ENCODE results near the gene MGARP.
"Not testable (repeated sequence)": the region's sequence is repeated elsewhere in the genome, so short reads cannot be mapped to it uniquely, and the experiment has no call there.

MGARP gene

DNA sequence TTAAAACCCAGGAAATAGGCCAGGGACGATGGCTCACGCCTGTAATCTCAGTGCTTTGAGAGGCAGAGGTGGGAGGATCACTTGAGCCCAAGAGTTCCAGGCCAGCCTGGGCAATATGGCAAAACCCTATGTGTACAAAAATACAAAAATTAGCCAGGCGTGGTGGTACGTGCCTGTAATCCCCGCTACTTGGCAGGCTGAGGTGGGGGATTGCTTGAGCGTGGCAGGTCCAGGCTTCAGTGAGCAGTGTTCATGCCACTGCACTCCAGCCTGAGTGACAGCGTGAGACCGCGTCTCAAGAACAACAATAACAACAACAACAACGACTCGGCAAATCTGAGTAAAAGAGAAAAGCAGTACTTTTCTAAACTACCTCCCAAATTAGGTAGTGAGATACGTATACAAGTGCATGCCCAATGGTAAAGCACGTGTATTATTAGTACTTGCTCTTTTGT is 35.2 kb upstream of the MGARP start:
- H2BK15ac ChIP-seq (ENCODE audit: low read depth, poor library complexity, severe bottlenecking), result no peak overlapping the region

GRCh38 chr4:139314047-139314800 is 34.2 kb upstream of the MGARP start:
- Histone ChIP-seq H3K36me3 (ENCODE audit: control insufficient read depth in 1 of 2, insufficient read depth in 2 of 2, low read depth in 1 of 2, low read length in 2 of 2) (peaks cover 0 to 6% of the 10 kb centered on the region in 2 experiments), H3K4me3 (ENCODE audit: insufficient read depth in 1 of 2, low read depth in 1 of 2, low read length in 2 of 2) (no peak overlapping the region), H3K4me2 (ENCODE audit: low read length, poor library complexity, severe bottlenecking) (no peak overlapping the region), H2BK120ac (ENCODE audit: low read depth, low read length) (no peak overlapping the region), H3K4me1 (ENCODE audit: control insufficient read depth, insufficient read depth, low read depth, low read length) (peaks cover 5% of the 10 kb centered on the region), H2BK12ac (ENCODE audit: low read length in 2 of 2) (no peak overlapping the region), H2BK15ac (ENCODE audit: low read depth, poor library complexity, severe bottlenecking) (no peak overlapping the region), H3K9me3 (ENCODE audit: control insufficient read depth, low read length) (no peaks in the 10 kb centered on the region), H3K4ac (ENCODE audit: low read depth in 1 of 2, low read length in 2 of 2) (no peak overlapping the region), H2AFZ (ENCODE audit: low read depth, low read length) (no peak overlapping the region), H3K79me1 (replicated peaks; ENCODE audit: low read length, poor library complexity, severe bottlenecking) (no peaks in the 10 kb centered on the region), H3K27ac (ENCODE audit: low read length, poor library complexity, severe bottlenecking) (no peak overlapping the region), H3K23ac (ENCODE audit: low read length in 2 of 2) (no peak overlapping the region), H3K9ac (ENCODE audit: low read length) (no peak overlapping the region), H2AK5ac (ENCODE audit: low read length, severe bottlenecking) (no peak overlapping the region), H4K8ac (ENCODE audit: low read length) (no peak overlapping the region), H3K14ac (ENCODE audit: low read length in 2 of 2) (no peak overlapping the region), H3K27me3 (ENCODE audit: control insufficient read depth in 1 of 2, insufficient read depth in 1 of 2, low read length in 2 of 2) (no peaks in the 10 kb centered on the region), H2BK5ac (ENCODE audit: low read depth, low read length, poor library complexity, severe bottlenecking) (no peak overlapping the region), H3K18ac (ENCODE audit: low read depth in 1 of 2, low read length in 2 of 2) (no peak overlapping the region), H4K91ac (ENCODE audit: low read length) (no peak overlapping the region)
- DNase-seq, result no peak
- WGBS, result 77% methylated on average over 4 of the region's 4 CpGs

More for the DNA sequence above, 35.2 kb upstream of the MGARP start:
- H3K4ac ChIP-seq (ENCODE audit: low read depth in 1 of 2, low read length in 2 of 2), result peak overlapping the region in 1 of 2 experiments; percentile 41
- H3K9me3 ChIP-seq (ENCODE audit: control insufficient read depth, low read length), result no peaks in the 10 kb centered on the region
- H2BK120ac ChIP-seq (ENCODE audit: low read depth, low read length), result no peak overlapping the region
- H3K14ac ChIP-seq (ENCODE audit: low read length in 2 of 2), result peak overlapping the region in 1 of 2 experiments; percentile 93
- H3K36me3 ChIP-seq (ENCODE audit: control insufficient read depth in 1 of 2, insufficient read depth in 2 of 2, low read depth in 1 of 2, low read length in 2 of 2), result peaks cover 0 to 6% of the 10 kb centered on the region in 2 experiments
- H2AK5ac ChIP-seq (ENCODE audit: low read length, severe bottlenecking), result no peak overlapping the region
- peak overlapping the region in 1 of 2 experiments; percentile 60 for H3K4me3 ChIP-seq (ENCODE audit: insufficient read depth in 1 of 2, low read depth in 1 of 2, low read length in 2 of 2)
- peaks cover 7% of the 10 kb centered on the region for H3K4me1 ChIP-seq (ENCODE audit: control insufficient read depth, insufficient read depth, low read depth, low read length)
- H4K8ac ChIP-seq (ENCODE audit: low read length), result peak overlapping the region; percentile 52
- peak overlapping the region; percentile 11 for H2AFZ ChIP-seq (ENCODE audit: low read depth, low read length)
- no peak overlapping the region for H2BK5ac ChIP-seq (ENCODE audit: low read depth, low read length, poor library complexity, severe bottlenecking)
- no peak overlapping the region for H3K27ac ChIP-seq (ENCODE audit: low read length, poor library complexity, severe bottlenecking)
- no peak overlapping the region for H3K18ac ChIP-seq (ENCODE audit: low read depth in 1 of 2, low read length in 2 of 2)
- H3K9ac ChIP-seq (ENCODE audit: low read length), result peak overlapping the region; percentile 82
- H2BK12ac ChIP-seq (ENCODE audit: low read length in 2 of 2), result peak overlapping the region in 1 of 2 experiments; percentile 77
- no peak overlapping the region for H4K91ac ChIP-seq (ENCODE audit: low read length)
- WGBS, result 96% methylated on average over 6 of the region's 13 CpGs
- peak overlapping the region in 1 of 2 experiments; percentile 72 for H3K23ac ChIP-seq (ENCODE audit: low read length in 2 of 2)
- no peaks in the 10 kb centered on the region for H3K27me3 ChIP-seq (ENCODE audit: control insufficient read depth in 1 of 2, insufficient read depth in 1 of 2, low read length in 2 of 2)
- no peak overlapping the region for H3K4me2 ChIP-seq (ENCODE audit: low read length, poor library complexity, severe bottlenecking)
- no peaks in the 10 kb centered on the region for H3K79me1 ChIP-seq (replicated peaks; ENCODE audit: low read length, poor library complexity, severe bottlenecking)
- DNase-seq, result no peak

DNA sequence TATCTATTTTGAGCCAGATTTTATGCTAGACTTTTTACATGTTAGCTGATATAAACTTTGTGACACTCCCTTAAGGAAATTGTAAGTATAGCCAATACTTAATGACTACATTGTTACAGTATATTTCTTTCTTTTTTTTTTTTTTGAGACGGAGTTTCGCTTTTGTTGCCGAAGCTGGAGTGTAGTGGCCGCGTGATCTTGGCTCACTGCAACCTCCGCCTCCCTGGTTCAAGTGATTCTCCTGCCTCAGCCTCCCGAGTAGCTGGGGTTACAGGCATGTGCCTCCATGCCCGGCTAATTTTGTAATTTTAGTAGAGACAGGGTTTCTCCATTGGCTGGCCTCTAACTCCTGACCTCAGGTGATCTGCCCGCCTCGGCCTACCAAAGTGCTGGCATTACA is 33.4 kb upstream of the MGARP start:
- DNase-seq; H3K79me1 ChIP-seq (replicated peaks; ENCODE audit: low read length, poor library complexity, severe bottlenecking); H3K9me3 ChIP-seq (ENCODE audit: control insufficient read depth, low read length); H3K14ac ChIP-seq (ENCODE audit: low read length in 2 of 2); H3K4me1 ChIP-seq (ENCODE audit: control insufficient read depth, insufficient read depth, low read depth, low read length); H3K27me3 ChIP-seq (ENCODE audit: control insufficient read depth in 1 of 2, insufficient read depth in 1 of 2, low read length in 2 of 2); H3K4me2 ChIP-seq (ENCODE audit: low read length, poor library complexity, severe bottlenecking); H3K36me3 ChIP-seq (ENCODE audit: control insufficient read depth in 1 of 2, insufficient read depth in 2 of 2, low read depth in 1 of 2, low read length in 2 of 2); H2BK5ac ChIP-seq (ENCODE audit: low read depth, low read length, poor library complexity, severe bottlenecking); H2BK12ac ChIP-seq (ENCODE audit: low read length in 2 of 2); H2AK5ac ChIP-seq (ENCODE audit: low read length, severe bottlenecking); H2BK120ac ChIP-seq (ENCODE audit: low read depth, low read length); H2AFZ ChIP-seq (ENCODE audit: low read depth, low read length); H3K4me3 ChIP-seq (ENCODE audit: insufficient read depth in 1 of 2, low read depth in 1 of 2, low read length in 2 of 2); H2BK15ac ChIP-seq (ENCODE audit: low read depth, poor library complexity, severe bottlenecking); H4K8ac ChIP-seq (ENCODE audit: low read length); H3K4ac ChIP-seq (ENCODE audit: low read depth in 1 of 2, low read length in 2 of 2); H3K23ac ChIP-seq (ENCODE audit: low read length in 2 of 2); H3K9ac ChIP-seq (ENCODE audit: low read length); H3K27ac ChIP-seq (ENCODE audit: low read length, poor library complexity, severe bottlenecking); H3K18ac ChIP-seq (ENCODE audit: low read depth in 1 of 2, low read length in 2 of 2); H4K91ac ChIP-seq (ENCODE audit: low read length): not testable (repeated sequence)
- 99% methylated on average over 9 of the region's 10 CpGs for WGBS

DNA sequence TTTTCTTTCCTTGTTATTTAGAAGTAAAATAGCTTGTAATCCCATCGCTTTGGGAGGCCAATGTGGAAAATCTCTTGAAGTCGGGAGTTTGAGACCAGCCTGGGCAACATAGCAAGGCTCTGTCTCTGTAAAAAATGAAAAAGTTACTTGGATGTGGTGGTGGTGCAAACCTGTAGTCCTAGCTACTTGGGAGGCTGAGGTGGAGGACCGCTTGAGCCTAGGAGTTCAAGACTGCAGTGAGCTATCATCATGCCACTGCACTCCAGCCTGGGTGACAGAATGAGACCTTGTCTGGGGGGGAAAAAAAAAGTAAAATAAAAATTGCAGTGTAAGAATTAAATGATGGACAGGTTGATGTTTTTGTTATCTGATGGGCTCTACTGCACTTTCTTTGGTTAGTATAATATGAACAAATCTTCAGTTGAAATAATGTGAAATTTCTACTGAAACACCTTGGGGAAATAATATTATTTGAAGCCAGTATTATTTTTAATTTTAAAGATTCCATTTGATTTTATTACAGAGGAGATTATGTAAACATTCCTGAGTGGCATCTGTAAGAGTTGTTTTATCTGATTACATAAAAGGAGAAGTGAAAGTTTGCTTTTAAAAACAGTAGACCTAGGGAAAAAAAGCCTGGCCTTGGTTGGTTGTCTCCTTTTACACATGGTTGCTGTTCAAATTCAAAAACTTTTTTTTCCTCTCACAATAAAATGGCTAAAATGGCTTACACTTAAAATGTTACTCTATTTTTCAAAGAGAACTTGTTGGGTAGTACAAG is 32.7 kb upstream of the MGARP start:
- Histone ChIP-seq H3K4ac (ENCODE audit: low read depth in 1 of 2, low read length in 2 of 2) (no peak overlapping the region), H3K4me2 (ENCODE audit: low read length, poor library complexity, severe bottlenecking) (no peak overlapping the region), H2BK120ac (ENCODE audit: low read depth, low read length) (no peak overlapping the region), H2AFZ (ENCODE audit: low read depth, low read length) (no peak overlapping the region), H3K27me3 (ENCODE audit: control insufficient read depth in 1 of 2, insufficient read depth in 1 of 2, low read length in 2 of 2) (no peaks in the 10 kb centered on the region), H2AK5ac (ENCODE audit: low read length, severe bottlenecking) (no peak overlapping the region), H2BK15ac (ENCODE audit: low read depth, poor library complexity, severe bottlenecking) (no peak overlapping the region), H3K14ac (ENCODE audit: low read length in 2 of 2) (no peak overlapping the region), H3K18ac (ENCODE audit: low read depth in 1 of 2, low read length in 2 of 2) (peak overlapping the region in 1 of 2 experiments; percentile 24), H3K36me3 (ENCODE audit: control insufficient read depth in 1 of 2, insufficient read depth in 2 of 2, low read depth in 1 of 2, low read length in 2 of 2) (peaks cover 0 to 9% of the 10 kb centered on the region in 2 experiments), H3K4me3 (ENCODE audit: insufficient read depth in 1 of 2, low read depth in 1 of 2, low read length in 2 of 2) (no peak overlapping the region), H2BK12ac (ENCODE audit: low read length in 2 of 2) (no peak overlapping the region), H3K4me1 (ENCODE audit: control insufficient read depth, insufficient read depth, low read depth, low read length) (peaks cover 8% of the 10 kb centered on the region), H2BK5ac (ENCODE audit: low read depth, low read length, poor library complexity, severe bottlenecking) (no peak overlapping the region), H3K9ac (ENCODE audit: low read length) (peak overlapping the region; percentile 21), H3K27ac (ENCODE audit: low read length, poor library complexity, severe bottlenecking) (no peak overlapping the region), H3K23ac (ENCODE audit: low read length in 2 of 2) (no peak overlapping the region), H3K79me1 (replicated peaks; ENCODE audit: low read length, poor library complexity, severe bottlenecking) (no peaks in the 10 kb centered on the region), H4K8ac (ENCODE audit: low read length) (no peak overlapping the region), H3K9me3 (ENCODE audit: control insufficient read depth, low read length) (no peaks in the 10 kb centered on the region), H4K91ac (ENCODE audit: low read length) (no peak overlapping the region)
- DNase-seq, result no peak
- 99% methylated on average over 3 of the region's 3 CpGs for WGBS

Data from mesenchymal stem cell (in vitro differentiated cells and primary cell).